Neural progenitor cell (in vitro differentiated cells): Measurements from ENCODE around the gene ANKK1. TPM values are rescaled to one million over a fixed set of nuclear protein-coding genes. Genes with fewer than 3 reads are reported as not detected.

Source experiments
- DNase-seq: peaks from one replicate; pipeline ENCODE4 v3.0.0-alpha.2; 2016; ENCODE audit warnings: low spot score
- H2AFZ ChIP-seq: fragments of 200-600 bp; sonication (generic); replicated peaks from 2 replicates; pipeline ENCODE4 v1.6.1; 2016; ENCODE audit warnings: antibody characterized with exemption
- H3F3A ChIP-seq: fragments of 200-600 bp; sonication (generic); 2 replicates; pipeline ENCODE4 v1.6.1; 2016; ENCODE audit warnings: antibody characterized with exemption, low read depth
- H3K27ac ChIP-seq: fragments of 200-600 bp; sonication (generic); 2 replicates; pipeline ENCODE4 v1.5.1; 2016; ENCODE audit warnings: mild to moderate bottlenecking
- H3K27me3 ChIP-seq: fragments of 200-600 bp; sonication (generic); 2 replicates; pipeline ENCODE4 v1.6.1; 2016; ENCODE audit warnings: mild to moderate bottlenecking, moderate library complexity
- H3K36me3 ChIP-seq: fragments of 200-600 bp; sonication (generic); 2 replicates; pipeline ENCODE4 v1.5.1; 2016
- H3K4me1 ChIP-seq: fragments of 200-600 bp; sonication (generic); 2 replicates; pipeline ENCODE4 v1.6.1; 2016; ENCODE audit warnings: mixed run types
- H3K4me2 ChIP-seq: fragments of 200-600 bp; sonication (generic); 2 replicates; pipeline ENCODE4 v1.6.1; 2016
- H3K4me3 ChIP-seq: fragments of 200-600 bp; sonication (generic); 2 replicates; pipeline ENCODE4 v1.5.1; 2016
- H3K79me2 ChIP-seq: fragments of 200-600 bp; sonication (generic); 2 replicates; pipeline ENCODE4 v1.6.1; 2016; ENCODE audit warnings: low read depth
- H3K9ac ChIP-seq: fragments of 200-600 bp; sonication (generic); 2 replicates; pipeline ENCODE4 v1.6.1; 2016
- H3K9me3 ChIP-seq: fragments of 200-600 bp; sonication (generic); 2 replicates; pipeline ENCODE4 v1.5.1; 2016; ENCODE audit warnings: low read depth
- H4K20me1 ChIP-seq: fragments of 200-600 bp; sonication (generic); 2 replicates; pipeline ENCODE4 v1.6.1; 2016; ENCODE audit warnings: low read depth
- H3K27ac Mint-ChIP-seq: 3 replicates; pipeline ENCODE4 v1.8.0; 2021; ENCODE audit warnings: mixed read lengths
- H3K27me3 Mint-ChIP-seq: 2 replicates; pipeline ENCODE4 v1.8.0; 2022; ENCODE audit warnings: low read depth, mild to moderate bottlenecking, inconsistent platforms, moderate library complexity, mixed read lengths; ENCODE audit not compliant: insufficient read depth
- H3K36me3 Mint-ChIP-seq: 3 replicates; pipeline ENCODE4 v1.8.0; 2021; ENCODE audit warnings: mixed read lengths
- H3K4me1 Mint-ChIP-seq: 3 replicates; pipeline ENCODE4 v1.8.0; 2021; ENCODE audit warnings: mixed read lengths
- H3K4me3 Mint-ChIP-seq: 3 replicates; pipeline ENCODE4 v1.8.0; 2021; ENCODE audit warnings: mild to moderate bottlenecking, moderate library complexity, mixed read lengths
- H3K9me3 Mint-ChIP-seq: 3 replicates; pipeline ENCODE4 v1.8.0; 2020; ENCODE audit warnings: mixed read lengths
- EZH2 ChIP-seq: fragments of 200-600 bp; sonication (generic); IDR thresholded peaks from 2 replicates; pipeline ENCODE4 v1.6.1; 2017; ENCODE audit warnings: antibody characterized with exemption, mild to moderate bottlenecking, moderate library complexity
- EZH2phosphoT487 ChIP-seq: fragments of 200-600 bp; sonication (generic); IDR thresholded peaks from 2 replicates; pipeline ENCODE4 v1.6.1; 2017; ENCODE audit warnings: antibody characterized with exemption
- total RNA-seq: library from RNA; depleted of rRNA; stranded (reverse); fragments of >200 nt; gene quantifications from 2 replicates; pipeline ENCODE4 v1.2.3, GENCODE V29; 2015; ENCODE audit warnings: low replicate concordance
- TF ChIP-seq, protein P1 (sequence below): fragments of 200-600 bp; sonication (generic); IDR thresholded peaks from 2 replicates; pipeline ENCODE4 v1.5.1; 2017; ENCODE audit warnings: antibody characterized with exemption, mild to moderate bottlenecking

The ANKK1 gene
- total RNA-seq, 1 donor from 2014 or later, result not detected

DNA sequence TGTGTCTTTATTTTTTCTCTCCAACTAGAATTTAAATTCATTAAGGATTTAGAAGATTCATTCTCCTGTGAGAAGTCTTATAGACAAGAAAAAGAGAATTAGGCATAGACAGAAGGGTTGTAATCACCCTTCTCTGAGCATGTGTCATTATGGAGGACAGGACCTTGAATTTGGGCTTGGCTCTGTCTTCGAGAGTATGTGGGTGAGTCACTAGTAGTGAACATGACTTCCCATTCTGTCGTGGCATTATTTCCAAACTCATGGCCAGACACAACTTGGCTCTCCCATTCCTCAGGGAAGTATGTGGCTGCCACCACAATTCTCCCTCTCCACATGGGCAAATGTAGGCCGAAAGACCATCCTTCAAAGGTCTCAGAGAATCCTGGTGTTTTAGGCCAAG is 14.3 kb upstream of the ANKK1 start:
- Histone ChIP-seq H3K4me2 (no peak overlapping the region), H3K9me3 (no peaks in the 10 kb centered on the region), H3K9ac (no peak overlapping the region), H3K36me3 (no peaks in the 10 kb centered on the region), H2AFZ (no peak overlapping the region), H3K4me3 (no peak overlapping the region), H3K4me1 (peaks cover 10% of the 10 kb centered on the region), H3K27ac (no peak overlapping the region), H3K79me2 (no peaks in the 10 kb centered on the region), H3F3A (no peaks in the 10 kb centered on the region), H3K27me3 (no peaks in the 10 kb centered on the region), H4K20me1 (no peaks in the 10 kb centered on the region)
- Mint-ChIP-seq H3K36me3 (no peaks in the 10 kb centered on the region), H3K9me3 (no peaks in the 10 kb centered on the region), H3K4me1 (peaks cover 6% of the 10 kb centered on the region), H3K27me3 (peaks cover 2% of the 10 kb centered on the region), H3K4me3 (no peak overlapping the region), H3K27ac (no peak overlapping the region)
- no peak for TF ChIP-seq EZH2
- no peak for TF ChIP-seq EZH2phosphoT487
- TF ChIP-seq, protein P1, sequence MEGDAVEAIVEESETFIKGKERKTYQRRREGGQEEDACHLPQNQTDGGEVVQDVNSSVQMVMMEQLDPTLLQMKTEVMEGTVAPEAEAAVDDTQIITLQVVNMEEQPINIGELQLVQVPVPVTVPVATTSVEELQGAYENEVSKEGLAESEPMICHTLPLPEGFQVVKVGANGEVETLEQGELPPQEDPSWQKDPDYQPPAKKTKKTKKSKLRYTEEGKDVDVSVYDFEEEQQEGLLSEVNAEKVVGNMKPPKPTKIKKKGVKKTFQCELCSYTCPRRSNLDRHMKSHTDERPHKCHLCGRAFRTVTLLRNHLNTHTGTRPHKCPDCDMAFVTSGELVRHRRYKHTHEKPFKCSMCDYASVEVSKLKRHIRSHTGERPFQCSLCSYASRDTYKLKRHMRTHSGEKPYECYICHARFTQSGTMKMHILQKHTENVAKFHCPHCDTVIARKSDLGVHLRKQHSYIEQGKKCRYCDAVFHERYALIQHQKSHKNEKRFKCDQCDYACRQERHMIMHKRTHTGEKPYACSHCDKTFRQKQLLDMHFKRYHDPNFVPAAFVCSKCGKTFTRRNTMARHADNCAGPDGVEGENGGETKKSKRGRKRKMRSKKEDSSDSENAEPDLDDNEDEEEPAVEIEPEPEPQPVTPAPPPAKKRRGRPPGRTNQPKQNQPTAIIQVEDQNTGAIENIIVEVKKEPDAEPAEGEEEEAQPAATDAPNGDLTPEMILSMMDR, result no peak
- DNase-seq, result no peak

DNA sequence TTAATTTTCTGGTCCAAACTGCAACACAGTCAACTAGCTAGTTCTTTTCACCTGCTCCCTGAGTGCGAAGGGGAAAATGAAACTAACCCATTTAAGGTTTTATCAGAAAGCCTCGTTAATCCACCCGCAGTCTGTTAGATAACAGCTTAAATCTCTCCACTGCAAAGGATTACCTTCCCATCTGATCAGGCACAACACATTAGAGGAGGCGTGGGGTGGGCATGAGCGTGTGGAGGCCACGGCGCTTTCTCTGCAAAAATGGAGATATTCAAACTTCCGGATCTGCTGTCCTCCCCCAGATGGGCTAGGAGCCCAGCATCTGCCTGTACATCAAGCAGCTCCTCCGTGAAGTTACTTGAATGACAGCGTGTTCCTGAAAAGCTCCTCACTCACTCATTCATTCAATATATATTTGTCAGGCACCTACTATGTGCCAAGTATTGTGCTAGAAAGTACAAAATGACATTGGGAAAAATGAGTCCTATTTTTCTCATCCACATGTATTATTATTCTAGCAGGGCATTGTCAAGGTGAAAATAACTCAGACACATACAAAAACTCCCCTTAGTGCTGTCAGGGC is 13.5 kb upstream of the ANKK1 start:
- Histone ChIP-seq H2AFZ (no peak overlapping the region), H3K4me2 (no peak overlapping the region), H4K20me1 (no peaks in the 10 kb centered on the region), H3K27ac (no peak overlapping the region), H3K79me2 (no peaks in the 10 kb centered on the region), H3K9ac (no peak overlapping the region), H3K4me1 (peaks cover 10% of the 10 kb centered on the region), H3K9me3 (no peaks in the 10 kb centered on the region), H3K4me3 (no peak overlapping the region), H3F3A (no peaks in the 10 kb centered on the region), H3K27me3 (no peaks in the 10 kb centered on the region), H3K36me3 (no peaks in the 10 kb centered on the region)
- no peaks in the 10 kb centered on the region for H3K9me3 Mint-ChIP-seq
- no peak for TF ChIP-seq EZH2phosphoT487
- TF ChIP-seq EZH2, result no peak
- TF ChIP-seq, protein P1, result no peak
- DNase-seq, result no peak
- H3K4me3 Mint-ChIP-seq, result no peak overlapping the region
- peaks cover 2% of the 10 kb centered on the region for H3K27me3 Mint-ChIP-seq
- H3K27ac Mint-ChIP-seq, result no peak overlapping the region
- H3K4me1 Mint-ChIP-seq, result peaks cover 6% of the 10 kb centered on the region
- H3K36me3 Mint-ChIP-seq, result no peaks in the 10 kb centered on the region

DNA sequence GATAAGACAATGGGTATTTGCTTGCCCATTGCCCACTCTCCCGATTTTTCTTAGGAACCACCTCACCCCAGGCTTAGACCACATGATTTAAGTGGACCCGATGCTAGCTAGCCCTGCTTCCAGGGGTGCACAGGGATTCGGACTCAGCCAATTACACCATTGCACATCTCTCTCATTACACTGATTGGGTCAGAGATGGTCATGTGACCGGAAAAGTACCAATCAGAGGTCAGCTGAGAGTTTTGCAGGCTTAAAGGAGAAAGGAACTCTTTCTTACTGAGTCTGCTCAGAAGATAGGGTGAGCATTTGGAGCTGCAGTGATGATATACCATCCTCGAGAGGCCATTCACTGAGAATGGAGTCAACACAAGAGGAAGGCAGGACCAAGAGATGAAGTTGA is 12.2 kb upstream of the ANKK1 start:
- TF ChIP-seq EZH2phosphoT487, result no peak
- TF ChIP-seq EZH2, result no peak
- TF ChIP-seq, protein P1, result no peak
- no peaks in the 10 kb centered on the region for H4K20me1 ChIP-seq
- no peaks in the 10 kb centered on the region for H3K27me3 ChIP-seq
- no peaks in the 10 kb centered on the region for H3K36me3 Mint-ChIP-seq
- H3K4me3 ChIP-seq, result no peak overlapping the region
- no peak overlapping the region for H3K9ac ChIP-seq
- no peaks in the 10 kb centered on the region for H3F3A ChIP-seq
- H3K79me2 ChIP-seq, result no peaks in the 10 kb centered on the region
- H3K27me3 Mint-ChIP-seq, result no peaks in the 10 kb centered on the region
- peaks cover 6% of the 10 kb centered on the region for H3K4me1 Mint-ChIP-seq
- H3K9me3 Mint-ChIP-seq, result no peaks in the 10 kb centered on the region
- peaks cover 10% of the 10 kb centered on the region for H3K4me1 ChIP-seq
- H3K36me3 ChIP-seq, result no peaks in the 10 kb centered on the region
- no peak overlapping the region for H3K4me3 Mint-ChIP-seq
- H3K27ac Mint-ChIP-seq, result no peak overlapping the region
- H3K9me3 ChIP-seq, result no peaks in the 10 kb centered on the region
- DNase-seq, result no peak
- H3K4me2 ChIP-seq, result no peak overlapping the region
- no peak overlapping the region for H2AFZ ChIP-seq
- no peak overlapping the region for H3K27ac ChIP-seq
